A549 (cell line): ENCODE data around the gene TMEM255A. TPM values are rescaled to one million over a fixed set of nuclear protein-coding genes. Genes with fewer than 3 reads are reported as not detected.
A peak's percentile ranks its signal among the peaks of the same experiment; 100 is the strongest.

Source experiments
- ATAC-seq, 2 experiments: fragments of 200-7000 bp in 1 of 2; fragments of >200 bp in 1 of 2; cut with Nextera tagmentation in 1 of 2; cut with Tn5 transposase in 1 of 2; 3 replicates each; pipeline versions ENCODE4 v1.8.0 to v1.9.1; 2018 to 2020; ENCODE audit warnings: mild to moderate bottlenecking in 1 of 2, moderate library complexity in 1 of 2
- CTCF ChIA-PET: fragments of 300-600 bp; sonication (Branson Sonifier 250); formaldehyde crosslinking; extraction: SDS; loops from one replicate; lab custom pipeline; 2021; ENCODE audit warnings: antibody characterized with exemption, inconsistent platforms; lab: Yijun Ruan, JAX
- POLR2A ChIA-PET: fragments of 350-600 bp; formaldehyde crosslinking; extraction: SDS; loops from one replicate; lab custom pipeline; 2021; ENCODE audit warnings: antibody characterized with exemption, inconsistent platforms; lab: Yijun Ruan, JAX
- DNase-seq, 2 experiments: peaks; one replicate each; pipeline versions ENCODE4 v3.0.0 to v3.0.0-alpha.2; 2011 to 2016; ENCODE audit warnings: low read depth in 1 of 2, low spot score in 1 of 2
- FAIRE-seq: peaks from 2 replicates; lab custom pipeline; 2011; peaks lifted over from hg19 to GRCh38; lab: Jason Lieb, UNC
- H3K27ac ChIP-seq, 2 experiments: fragments of >200 bp; sonication (Bioruptor Twin); formaldehyde crosslinking; 3 replicates each; pipeline ENCODE4 v1.5.1; 2016 to 2017
- H3K4me1 ChIP-seq: fragments of >200 bp; sonication (Bioruptor Twin); formaldehyde crosslinking; 3 replicates; pipeline ENCODE4 v1.6.1; 2016
- H3K4me2 ChIP-seq: fragments of >200 bp; sonication (Bioruptor Twin); formaldehyde crosslinking; 3 replicates; pipeline ENCODE4 v1.6.1; 2016
- H3K4me3 ChIP-seq: fragments of >200 bp; sonication (Bioruptor Twin); formaldehyde crosslinking; 3 replicates; pipeline ENCODE4 v1.5.1; 2016
- H3K9me3 ChIP-seq: fragments of >200 bp; sonication (Bioruptor Twin); formaldehyde crosslinking; 3 replicates; pipeline ENCODE4 v1.6.1; 2016
- ATOH8 ChIP-seq: fragments of 250-450 bp; sonication (Bioruptor Pico); IDR thresholded peaks from 2 replicates; pipeline ENCODE4 v1.5.0; 2020; ENCODE audit warnings: low read depth, mild to moderate bottlenecking, moderate library complexity
- CBX8 ChIP-seq: fragments of 200-600 bp; sonication (generic); IDR thresholded peaks from 2 replicates; pipeline ENCODE4 v1.6.1; 2016
- CEBPB ChIP-seq, 2 experiments: fragments of >200 bp in 1 of 2; sonication (Bioruptor Twin) in 1 of 2; formaldehyde crosslinking in 1 of 2; IDR thresholded peaks; 2 replicates each; pipeline ENCODE4 v1.6.1; 2012 to 2016
- CHD2 ChIP-seq: fragments of 150-350 bp; IDR thresholded peaks from 2 replicates; pipeline ENCODE4 v1.6.1; 2014; ENCODE audit warnings: low read length; ENCODE audit not compliant: partially characterized antibody
- CHD4 ChIP-seq: fragments of 200-600 bp; sonication (generic); IDR thresholded peaks from 2 replicates; pipeline ENCODE4 v1.6.1; 2016; ENCODE audit warnings: antibody characterized with exemption, mild to moderate bottlenecking, borderline replicate concordance
- EHF ChIP-seq: fragments of 250-450 bp; sonication (Bioruptor Pico); IDR thresholded peaks from 2 replicates; pipeline ENCODE4 v1.5.0; 2020; ENCODE audit warnings: mild to moderate bottlenecking
- ESRRA ChIP-seq: fragments of 150-350 bp; IDR thresholded peaks from 2 replicates; pipeline ENCODE4 v1.6.1; 2014; ENCODE audit warnings: mild to moderate bottlenecking, low read length, borderline replicate concordance
- HOXA7 ChIP-seq: fragments of 250-450 bp; sonication (Bioruptor Pico); IDR thresholded peaks from 2 replicates; pipeline ENCODE4 v1.5.0; 2020; ENCODE audit warnings: mild to moderate bottlenecking, moderate library complexity
- HOXB13 ChIP-seq: fragments of 250-450 bp; sonication (Bioruptor Pico); IDR thresholded peaks from 2 replicates; pipeline ENCODE4 v1.5.0; 2020; ENCODE audit warnings: low read depth, mild to moderate bottlenecking, moderate library complexity
- HOXB5 ChIP-seq: fragments of 250-450 bp; sonication (Bioruptor Pico); IDR thresholded peaks from 2 replicates; pipeline ENCODE4 v1.5.0; 2020; ENCODE audit warnings: mild to moderate bottlenecking, moderate library complexity
- JUN ChIP-seq, 2 experiments: fragments of >200 bp; sonication (Bioruptor Twin); formaldehyde crosslinking; IDR thresholded peaks; 2 replicates in 1 of 2; 3 replicates in 1 of 2; pipeline ENCODE4 v1.6.1; 2016 to 2017
- JUNB ChIP-seq: fragments of >200 bp; sonication (Bioruptor Twin); formaldehyde crosslinking; IDR thresholded peaks from 2 replicates; pipeline ENCODE4 v1.6.1; 2016
- KDM1A ChIP-seq: fragments of 200-600 bp; sonication (generic); IDR thresholded peaks from 2 replicates; pipeline ENCODE4 v1.6.1; 2016; ENCODE audit warnings: low read depth, mild to moderate bottlenecking
- NFE2L2 ChIP-seq: fragments of 150-350 bp; conservative IDR thresholded peaks from 2 replicates; pipeline ENCODE4 v1.6.1; 2014; ENCODE audit warnings: low read length
- RAD21 ChIP-seq, 2 experiments: fragments of >200 bp in 1 of 2; sonication (Bioruptor Twin) in 1 of 2; formaldehyde crosslinking in 1 of 2; IDR thresholded peaks in 1 of 2; conservative IDR thresholded peaks in 1 of 2; 2 replicates in 1 of 2; 3 replicates in 1 of 2; pipeline ENCODE4 v1.6.1; 2012 to 2018; ENCODE audit warnings: inconsistent platforms in 1 of 2
- RFX5 ChIP-seq: fragments of 450-650 bp; IDR thresholded peaks from 2 replicates; pipeline ENCODE4 v1.7.1; 2014; ENCODE audit warnings: antibody characterized with exemption, mild to moderate bottlenecking, moderate library complexity
- RNF2 ChIP-seq: fragments of 200-600 bp; sonication (generic); IDR thresholded peaks from 2 replicates; pipeline ENCODE4 v1.6.1; 2016; ENCODE audit warnings: low read depth, mild to moderate bottlenecking, antibody characterized with exemption, moderate library complexity, borderline replicate concordance
- ZC3H11A ChIP-seq: fragments of 450-650 bp; IDR thresholded peaks from 2 replicates; pipeline ENCODE4 v1.6.1; 2014; ENCODE audit warnings: antibody characterized with exemption, mild to moderate bottlenecking
- WGBS: methylation state at CpG from one replicate; pipeline ENCODE4 v1.1.6; 2017; ENCODE audit errors: missing lambda C conversion rate; 5-methylcytosine and 5-hydroxymethylcytosine counted together
- polyA plus RNA-seq, 4 experiments: library from polyadenylated mRNA; depleted of rRNA in 3 of 4; stranded (reverse); fragments of >200 nt; fragmentation: RNase III in 1 of 4; extraction: RNeasy Plus Mini Kit Qiagen cat#74134 plus additional on column Dnase treatment in 1 of 4; gene quantifications; 2 replicates in 3 of 4; 3 replicates in 1 of 4; pipeline ENCODE4 v1.2.3, GENCODE V29; 2011 to 2017
- TF ChIP-seq, protein P1 (sequence below): fragments of 250-450 bp; sonication (Bioruptor Pico); IDR thresholded peaks from 2 replicates; pipeline ENCODE4 v1.5.0; 2021; ENCODE audit warnings: mild to moderate bottlenecking, moderate library complexity, borderline replicate concordance
- TF ChIP-seq, protein P2 (sequence below): IDR thresholded peaks from 2 replicates; pipeline ENCODE4 v1.6.1; 2012
- TF ChIP-seq, protein P3 (sequence below): fragments of 450-650 bp; IDR thresholded peaks from 2 replicates; pipeline ENCODE4 v1.6.1; 2014; ENCODE audit warnings: antibody characterized with exemption

The TMEM255A gene
- polyA plus RNA-seq, 2 of the 4 experiments (the other 2 are of a cell fraction): 0.03 to 0.16 TPM

- TF ChIP-seq JUNB: no peak
- peak; percentile 68 for TF ChIP-seq CHD2
- TF ChIP-seq, all 56 proteins: peak for 8
These were observed 2.0 kb downstream of the TMEM255A start (continued) for GRCh38 chrX:120308959-120309872.

- POLR2A ChIA-PET: interaction anchor here (1.3 kb wide), 1 partner anchor 58 kb away, joined by 5 read pairs; the partner anchor contains the start of gene ZBTB33
- FAIRE-seq: no peak
These were observed 2.7 kb downstream of the TMEM255A start for GRCh38 chrX:120308558-120308957.

GRCh38 chrX:120306630-120307029 is 4.6 kb downstream of the TMEM255A start:
- FAIRE-seq (peak; percentile 49), ATAC-seq (no peak), DNase-seq (no peak)
- no peak for TF ChIP-seq RNF2
- TF ChIP-seq ATOH8 (CRISPR knock-in tag): no peak
- no peak for TF ChIP-seq HOXB13 (CRISPR knock-in tag)
- no peak for TF ChIP-seq NFE2L2
- TF ChIP-seq, protein P1, sequence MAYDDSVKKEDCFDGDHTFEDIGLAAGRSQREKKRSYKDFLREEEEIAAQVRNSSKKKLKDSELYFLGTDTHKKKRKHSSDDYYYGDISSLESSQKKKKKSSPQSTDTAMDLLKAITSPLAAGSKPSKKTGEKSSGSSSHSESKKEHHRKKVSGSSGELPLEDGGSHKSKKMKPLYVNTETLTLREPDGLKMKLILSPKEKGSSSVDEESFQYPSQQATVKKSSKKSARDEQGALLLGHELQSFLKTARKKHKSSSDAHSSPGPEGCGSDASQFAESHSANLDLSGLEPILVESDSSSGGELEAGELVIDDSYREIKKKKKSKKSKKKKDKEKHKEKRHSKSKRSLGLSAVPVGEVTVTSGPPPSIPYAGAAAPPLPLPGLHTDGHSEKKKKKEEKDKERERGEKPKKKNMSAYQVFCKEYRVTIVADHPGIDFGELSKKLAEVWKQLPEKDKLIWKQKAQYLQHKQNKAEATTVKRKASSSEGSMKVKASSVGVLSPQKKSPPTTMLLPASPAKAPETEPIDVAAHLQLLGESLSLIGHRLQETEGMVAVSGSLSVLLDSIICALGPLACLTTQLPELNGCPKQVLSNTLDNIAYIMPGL: no peak
- TF ChIP-seq JUNB: no peak
- TF ChIP-seq CHD2: no peak
- ChIA-PET POLR2A (no interaction called here), CTCF (interaction anchor here (0.8 kb wide), 1 partner anchor 39 kb away, joined by 3 read pairs; no protein-coding TSS in a partner anchor)
- Histone ChIP-seq H3K4me2 (no peak overlapping the region), H3K4me3 (no peak overlapping the region), H3K4me1 (peaks cover 7% of the 10 kb centered on the region; the same call in 2 of the 3 replicates), H3K27ac (no peak overlapping the region), H3K9me3 (no peaks in the 10 kb centered on the region)
- 49% methylated on average over 2 of the region's 2 CpGs for WGBS

More at GRCh38 chrX:120308558-120308957, 2.7 kb downstream of the TMEM255A start:
- TF ChIP-seq RFX5 (no peak), EHF (CRISPR knock-in tag) (no peak), JUNB (no peak), ZC3H11A (no peak), NFE2L2 (no peak)
- TF ChIP-seq, protein P1: no peak
- ATAC-seq: peak in 1 of 2 experiments; percentile 4; a peak in 2 of 6 replicates
- H3K9me3 ChIP-seq: no peaks in the 10 kb centered on the region
- H3K4me1 ChIP-seq: peaks cover 7% of the 10 kb centered on the region; the same call in 2 of the 3 replicates
- DNase-seq: no peak
- peak overlapping the region; percentile 32; the same call in 1 of the 3 replicates for H3K4me3 ChIP-seq
- no peak overlapping the region for H3K27ac ChIP-seq
- CTCF ChIA-PET: interaction anchor here (0.9 to 2.0 kb wide), 7 partner anchors 8 to 220 kb away, joined by 3 to 15 read pairs (median 3); no protein-coding TSS in a partner anchor
- no peak overlapping the region; the same call in 2 of the 3 replicates for H3K4me2 ChIP-seq
- 60% methylated on average over 8 of the region's 12 CpGs for WGBS

DNA sequence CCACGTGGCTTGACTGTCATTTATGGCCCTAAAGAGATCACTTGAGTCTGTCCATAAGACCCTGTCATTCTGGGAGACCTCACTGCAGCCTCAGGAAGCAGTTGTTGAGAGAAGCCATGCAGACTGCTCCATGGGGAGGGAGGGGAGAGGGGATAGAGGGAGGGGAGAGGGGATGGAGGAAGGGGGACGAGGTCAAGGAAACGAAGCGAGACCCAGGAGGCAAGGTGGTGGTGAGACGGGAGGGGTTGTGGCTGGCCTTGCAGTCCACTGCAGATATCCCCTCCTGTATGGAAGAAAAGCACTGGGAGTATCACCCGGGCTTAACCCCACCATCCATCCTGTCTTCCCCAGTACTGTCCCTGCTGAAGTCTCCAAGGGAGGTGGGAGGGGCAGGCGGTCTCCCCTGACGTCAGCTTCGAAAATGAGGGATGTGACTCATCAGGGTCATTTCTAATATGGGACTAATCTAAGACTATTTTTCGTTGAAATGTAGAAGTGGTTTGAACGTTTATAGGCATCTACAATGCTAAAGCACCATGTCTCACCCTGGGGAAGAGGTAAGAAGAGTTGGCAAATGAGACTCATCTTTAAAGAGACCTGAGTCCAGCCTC is 5.6 kb downstream of the TMEM255A start:
- Histone ChIP-seq H3K4me3 (no peak overlapping the region), H3K9me3 (no peaks in the 10 kb centered on the region), H3K27ac (no peak overlapping the region), H3K4me2 (no peak overlapping the region), H3K4me1 (peaks cover 7% of the 10 kb centered on the region; the same call in 2 of the 3 replicates)
- 57% methylated on average over 10 of the region's 11 CpGs for WGBS
- ChIA-PET CTCF (interaction anchor here (0.8 kb wide), 1 partner anchor 38 kb away, joined by 3 read pairs; no protein-coding TSS in a partner anchor), POLR2A (no interaction called here)
- DNase-seq (no peak), FAIRE-seq (peak; percentile 28), ATAC-seq (no peak)
- TF ChIP-seq KDM1A: no peak
- no peak for TF ChIP-seq HOXA7 (CRISPR knock-in tag)
- TF ChIP-seq HOXB5: no peak
- no peak for TF ChIP-seq ESRRA
- TF ChIP-seq RAD21 (conservative IDR thresholded peaks at IDR 0.05 in 1 of 2, IDR thresholded peaks at IDR 0.05 in 1 of 2): no peak
- TF ChIP-seq, protein P2, sequence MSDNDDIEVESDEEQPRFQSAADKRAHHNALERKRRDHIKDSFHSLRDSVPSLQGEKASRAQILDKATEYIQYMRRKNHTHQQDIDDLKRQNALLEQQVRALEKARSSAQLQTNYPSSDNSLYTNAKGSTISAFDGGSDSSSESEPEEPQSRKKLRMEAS: no peak
- no peak for TF ChIP-seq CEBPB (IDR thresholded peaks at IDR 0.05)
- TF ChIP-seq CHD4: no peak
- TF ChIP-seq JUN (IDR thresholded peaks at IDR 0.05): no peak
- TF ChIP-seq ATOH8 (CRISPR knock-in tag): no peak
- no peak for TF ChIP-seq CBX8
- TF ChIP-seq, protein P3, sequence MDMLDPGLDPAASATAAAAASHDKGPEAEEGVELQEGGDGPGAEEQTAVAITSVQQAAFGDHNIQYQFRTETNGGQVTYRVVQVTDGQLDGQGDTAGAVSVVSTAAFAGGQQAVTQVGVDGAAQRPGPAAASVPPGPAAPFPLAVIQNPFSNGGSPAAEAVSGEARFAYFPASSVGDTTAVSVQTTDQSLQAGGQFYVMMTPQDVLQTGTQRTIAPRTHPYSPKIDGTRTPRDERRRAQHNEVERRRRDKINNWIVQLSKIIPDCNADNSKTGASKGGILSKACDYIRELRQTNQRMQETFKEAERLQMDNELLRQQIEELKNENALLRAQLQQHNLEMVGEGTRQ: no peak
